DND-41 (cell line): Measurements from ENCODE around the gene FADS1.

Experiments
- ATAC-seq: fragments of 200-7000 bp; cut with Tn5 transposase; 3 replicates; pipeline ENCODE4 v1.9.1; 2021; ENCODE audit warnings: low read depth; ENCODE audit not compliant: insufficient read depth
- DNase-seq: peaks from one replicate; pipeline ENCODE4 v3.0.0-alpha.2; 2020
- H2AFZ ChIP-seq: 2 replicates; pipeline ENCODE4 v1.6.0; 2012; ENCODE audit warnings: low read depth, low read length
- H3K27ac ChIP-seq: 2 replicates; pipeline ENCODE4 v1.5.1; 2012; ENCODE audit warnings: low read length, inconsistent platforms
- H3K27me3 ChIP-seq: fragments of 200-600 bp; sonication (generic); 2 replicates; pipeline ENCODE4 v1.6.0; 2012; ENCODE audit warnings: low read length, mild to moderate bottlenecking, inconsistent platforms; ENCODE audit not compliant: insufficient read depth, poor library complexity
- H3K36me3 ChIP-seq: 2 replicates; pipeline ENCODE4 v1.5.1; 2012; ENCODE audit warnings: low read length, inconsistent platforms; ENCODE audit not compliant: insufficient read depth
- H3K4me1 ChIP-seq: 2 replicates; pipeline ENCODE4 v1.5.1; 2012; ENCODE audit warnings: mild to moderate bottlenecking, low read length; ENCODE audit not compliant: insufficient read depth
- H3K4me2 ChIP-seq: 2 replicates; pipeline ENCODE4 v1.6.0; 2012; ENCODE audit warnings: mild to moderate bottlenecking, moderate library complexity, low read length, inconsistent platforms; ENCODE audit not compliant: insufficient read depth
- H3K4me3 ChIP-seq, 2 experiments: fragments of 200-600 bp in 1 of 2; shearing (Covaris generic) in 1 of 2; 2 replicates each; pipeline ENCODE4 v1.5.1; 2012 to 2016; ENCODE audit warnings: inconsistent platforms in 2 of 2, low read length in 2 of 2, mild to moderate bottlenecking in 2 of 2, low read depth in 1 of 2, moderate library complexity in 1 of 2
- H3K79me2 ChIP-seq: 2 replicates; pipeline ENCODE4 v1.6.0; 2012; ENCODE audit warnings: low read length, inconsistent platforms; ENCODE audit not compliant: insufficient read depth
- H3K9ac ChIP-seq: 2 replicates; pipeline ENCODE4 v1.6.0; 2012; ENCODE audit warnings: low read depth, mild to moderate bottlenecking, inconsistent platforms, low read length, moderate library complexity
- H3K9me3 ChIP-seq: 2 replicates; pipeline ENCODE4 v1.5.1; 2012; ENCODE audit warnings: low read length, moderate library complexity, mild to moderate bottlenecking, inconsistent platforms; ENCODE audit not compliant: insufficient read depth, severe bottlenecking
- H4K20me1 ChIP-seq: 2 replicates; pipeline ENCODE4 v1.6.0; 2012; ENCODE audit warnings: low read length; ENCODE audit not compliant: insufficient read depth
- EZH2 ChIP-seq: IDR thresholded peaks from 3 replicates; pipeline ENCODE4 v1.6.1; 2012; ENCODE audit warnings: borderline replicate concordance, low read depth, mild to moderate bottlenecking, moderate library complexity, low read length, inconsistent platforms; ENCODE audit not compliant: severe bottlenecking
- TF ChIP-seq, protein P1 (sequence below): IDR thresholded peaks from 2 replicates; pipeline ENCODE4 v1.5.1; 2012; ENCODE audit warnings: borderline replicate concordance, low read length, moderate library complexity, mild to moderate bottlenecking; ENCODE audit not compliant: poor library complexity, severe bottlenecking; ENCODE audit errors: extremely low read depth

FADS1 gene

DNA sequence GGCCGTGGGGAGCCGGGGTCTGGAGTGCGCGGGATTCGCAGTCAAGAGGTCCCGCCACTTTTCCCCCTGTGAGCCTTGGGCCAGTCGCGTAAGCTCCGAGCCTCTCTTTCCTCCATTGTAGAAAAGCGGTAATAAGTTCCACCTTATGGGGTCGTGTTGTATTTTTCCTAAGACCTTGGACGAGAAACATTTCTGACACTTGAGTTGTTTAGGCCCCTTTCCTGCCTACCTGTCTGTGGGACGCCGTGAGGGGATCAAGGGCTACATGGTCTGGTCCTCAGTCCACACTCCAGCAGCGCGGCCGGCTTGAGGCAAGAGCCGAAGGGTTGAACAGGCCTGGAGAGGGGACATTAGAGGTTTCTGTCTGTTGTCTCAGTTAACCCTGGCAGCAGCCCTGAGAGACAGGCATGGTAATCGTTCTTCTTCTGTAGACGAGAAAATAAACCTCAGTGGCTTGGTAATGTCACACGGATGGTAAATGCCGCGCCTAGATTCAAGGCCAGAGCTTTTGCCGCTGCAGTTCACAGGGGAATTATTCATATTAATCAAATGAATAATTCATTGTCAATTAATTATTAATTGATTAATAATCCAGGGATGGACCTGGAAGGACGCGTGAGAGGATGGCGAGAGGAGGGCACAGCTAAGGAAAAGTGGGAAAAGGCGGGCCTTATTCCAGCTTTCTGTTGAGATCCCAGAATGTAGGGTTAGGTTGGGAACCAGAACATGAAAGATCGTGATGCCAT lies 23.5 kb downstream of the FADS1 start:
- H3K9ac ChIP-seq, result peak overlapping the region; percentile 94
- peaks cover 39% of the 10 kb centered on the region for H4K20me1 ChIP-seq
- H3K4me1 ChIP-seq, result peaks cover 60% of the 10 kb centered on the region
- peak overlapping the region; percentile 91 for H3K4me2 ChIP-seq
- H3K4me3 ChIP-seq, result peak overlapping the region; percentile 68 to 82
- H3K79me2 ChIP-seq, result peaks cover 91% of the 10 kb centered on the region
- H2AFZ ChIP-seq, result peak overlapping the region; percentile 90
- no peaks in the 10 kb centered on the region for H3K9me3 ChIP-seq
- TF ChIP-seq, protein P1, sequence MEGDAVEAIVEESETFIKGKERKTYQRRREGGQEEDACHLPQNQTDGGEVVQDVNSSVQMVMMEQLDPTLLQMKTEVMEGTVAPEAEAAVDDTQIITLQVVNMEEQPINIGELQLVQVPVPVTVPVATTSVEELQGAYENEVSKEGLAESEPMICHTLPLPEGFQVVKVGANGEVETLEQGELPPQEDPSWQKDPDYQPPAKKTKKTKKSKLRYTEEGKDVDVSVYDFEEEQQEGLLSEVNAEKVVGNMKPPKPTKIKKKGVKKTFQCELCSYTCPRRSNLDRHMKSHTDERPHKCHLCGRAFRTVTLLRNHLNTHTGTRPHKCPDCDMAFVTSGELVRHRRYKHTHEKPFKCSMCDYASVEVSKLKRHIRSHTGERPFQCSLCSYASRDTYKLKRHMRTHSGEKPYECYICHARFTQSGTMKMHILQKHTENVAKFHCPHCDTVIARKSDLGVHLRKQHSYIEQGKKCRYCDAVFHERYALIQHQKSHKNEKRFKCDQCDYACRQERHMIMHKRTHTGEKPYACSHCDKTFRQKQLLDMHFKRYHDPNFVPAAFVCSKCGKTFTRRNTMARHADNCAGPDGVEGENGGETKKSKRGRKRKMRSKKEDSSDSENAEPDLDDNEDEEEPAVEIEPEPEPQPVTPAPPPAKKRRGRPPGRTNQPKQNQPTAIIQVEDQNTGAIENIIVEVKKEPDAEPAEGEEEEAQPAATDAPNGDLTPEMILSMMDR, result no peak
- no peak for TF ChIP-seq EZH2
- DNase-seq (no peak), ATAC-seq (peak; percentile 58)
- peaks cover 63% of the 10 kb centered on the region for H3K36me3 ChIP-seq
- H3K27ac ChIP-seq, result peak overlapping the region; percentile 99
- H3K27me3 ChIP-seq, result no peaks in the 10 kb centered on the region

DNA sequence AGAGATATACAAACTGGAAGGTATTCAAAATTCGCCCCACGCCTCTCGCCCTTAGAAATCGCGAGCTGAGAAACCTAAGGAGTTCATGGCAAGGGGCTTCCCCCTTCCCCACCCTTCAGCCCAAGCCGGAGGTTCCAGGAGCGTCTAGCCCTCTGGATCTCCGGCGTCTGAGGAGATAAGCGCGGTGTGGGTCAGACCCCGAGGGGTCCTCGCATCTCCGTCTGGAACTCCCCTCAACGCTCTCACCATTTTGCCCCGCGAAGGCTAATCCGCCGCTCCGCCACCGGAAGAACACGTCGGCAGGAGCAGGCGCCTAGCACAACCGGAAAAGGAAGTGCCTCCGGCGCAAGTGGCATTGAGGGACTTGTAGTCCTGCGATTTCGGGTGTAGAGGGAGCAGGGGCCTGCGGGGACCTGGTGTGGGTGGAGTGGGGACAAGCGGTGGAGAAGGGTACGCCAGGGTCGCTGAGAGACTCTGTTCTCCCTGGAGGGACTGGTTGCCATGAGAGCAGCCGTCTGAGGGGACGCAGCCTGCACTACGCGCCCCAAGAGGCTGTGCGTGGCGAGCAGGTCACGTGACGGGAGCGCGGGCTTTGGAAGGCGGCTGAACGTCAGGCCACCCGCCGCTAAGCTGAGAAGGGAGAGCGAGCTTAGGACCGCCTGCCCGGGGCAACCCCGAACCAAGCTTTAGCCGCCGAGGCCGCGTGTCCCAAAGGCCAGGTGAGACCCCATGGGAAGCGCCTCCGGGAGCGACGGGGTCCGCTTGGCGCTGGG lies 24.3 kb downstream of the FADS1 start, which contains the start of the genes FEN1 and TMEM258:
Gene FEN1, plus strand, starts transcription at position 602 of the 773 bp plus-strand sequence. CDS start 2,451 bp downstream, outside the sequence.
Gene TMEM258, minus strand, starts transcription at position 290 of the 773 bp plus-strand sequence. Its CDS starts 41 bp downstream, at position 249.
- peak within 1 kb of the TSS; percentile 99 for H3K27ac ChIP-seq
- TF ChIP-seq, protein P1, result no peak
- TF ChIP-seq EZH2, result no peak
- DNase-seq, result peak; percentile 89

DNA sequence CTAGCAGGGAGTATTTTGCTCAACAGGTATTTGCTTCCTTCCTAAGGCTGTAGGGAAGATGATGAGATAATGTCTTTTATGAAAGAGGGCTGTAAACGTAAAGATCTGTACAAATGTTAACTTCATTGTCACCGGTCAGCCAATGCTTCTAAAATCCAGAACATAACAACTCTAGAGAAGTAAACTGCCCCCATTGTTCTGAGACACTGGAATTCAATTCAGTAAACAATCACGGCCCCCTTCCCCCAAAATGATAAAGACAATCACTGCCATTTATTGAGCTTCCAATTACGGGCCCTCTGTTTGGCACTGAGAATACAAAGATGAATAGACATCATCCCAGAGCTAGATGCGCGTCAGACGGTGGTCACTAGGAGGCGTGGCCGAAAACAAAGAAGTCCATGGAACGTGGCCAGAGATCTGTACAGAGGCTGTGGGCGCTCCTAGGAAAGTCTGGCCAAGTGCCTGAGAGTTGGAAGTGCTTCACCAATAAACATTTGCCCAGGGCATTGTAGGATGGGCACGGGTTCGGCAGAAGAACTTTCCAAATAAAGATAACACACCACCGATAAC lies 25.0 kb downstream of the FADS1 start:
- H3K9ac ChIP-seq, result peak overlapping the region; percentile 94
- H3K4me2 ChIP-seq, result peak overlapping the region; percentile 91
- H3K79me2 ChIP-seq, result peaks cover 77% of the 10 kb centered on the region
- H3K27ac ChIP-seq, result peak overlapping the region; percentile 99
- no peaks in the 10 kb centered on the region for H3K9me3 ChIP-seq
- H3K27me3 ChIP-seq, result no peaks in the 10 kb centered on the region
- DNase-seq (peak; percentile 43), ATAC-seq (no peak)
- peak overlapping the region; percentile 68 to 82 for H3K4me3 ChIP-seq
- peaks cover 63% of the 10 kb centered on the region for H3K36me3 ChIP-seq
- TF ChIP-seq, protein P1, result peak; percentile 16
- no peak for TF ChIP-seq EZH2
- peaks cover 41% of the 10 kb centered on the region for H4K20me1 ChIP-seq
- H3K4me1 ChIP-seq, result peaks cover 49% of the 10 kb centered on the region
- peak overlapping the region; percentile 90 for H2AFZ ChIP-seq

More for the DNA sequence above, 24.3 kb downstream of the FADS1 start, which contains the start of the genes FEN1 and TMEM258:
- H4K20me1 ChIP-seq, result peaks cover 41% of the 10 kb centered on the region
- H3K79me2 ChIP-seq, result peaks cover 83% of the 10 kb centered on the region
- H3K9ac ChIP-seq, result peak within 1 kb of the TSS; percentile 94
- H3K9me3 ChIP-seq, result no peaks in the 10 kb centered on the region
- peak within 1 kb of the TSS; percentile 90 for H2AFZ ChIP-seq
- H3K27me3 ChIP-seq, result no peaks in the 10 kb centered on the region
- peak; percentile 86 for ATAC-seq
- peaks cover 63% of the 10 kb centered on the region for H3K36me3 ChIP-seq
- H3K4me3 ChIP-seq, result peak within 1 kb of the TSS; percentile 68 to 82
- peak within 1 kb of the TSS; percentile 91 for H3K4me2 ChIP-seq
- H3K4me1 ChIP-seq, result peaks cover 55% of the 10 kb centered on the region
